ENCODE results near the gene ASIC4. TPM values are rescaled to one million over a fixed set of nuclear protein-coding genes. Genes with fewer than 3 reads are reported as not detected.

ASIC4 gene
- total and polyA plus RNA-seq, 2 of the 13 experiments (the other 11 are each of a cell fraction or from before 2014, with no cell fraction given): 0.03 TPM; not detected in 1

DNA sequence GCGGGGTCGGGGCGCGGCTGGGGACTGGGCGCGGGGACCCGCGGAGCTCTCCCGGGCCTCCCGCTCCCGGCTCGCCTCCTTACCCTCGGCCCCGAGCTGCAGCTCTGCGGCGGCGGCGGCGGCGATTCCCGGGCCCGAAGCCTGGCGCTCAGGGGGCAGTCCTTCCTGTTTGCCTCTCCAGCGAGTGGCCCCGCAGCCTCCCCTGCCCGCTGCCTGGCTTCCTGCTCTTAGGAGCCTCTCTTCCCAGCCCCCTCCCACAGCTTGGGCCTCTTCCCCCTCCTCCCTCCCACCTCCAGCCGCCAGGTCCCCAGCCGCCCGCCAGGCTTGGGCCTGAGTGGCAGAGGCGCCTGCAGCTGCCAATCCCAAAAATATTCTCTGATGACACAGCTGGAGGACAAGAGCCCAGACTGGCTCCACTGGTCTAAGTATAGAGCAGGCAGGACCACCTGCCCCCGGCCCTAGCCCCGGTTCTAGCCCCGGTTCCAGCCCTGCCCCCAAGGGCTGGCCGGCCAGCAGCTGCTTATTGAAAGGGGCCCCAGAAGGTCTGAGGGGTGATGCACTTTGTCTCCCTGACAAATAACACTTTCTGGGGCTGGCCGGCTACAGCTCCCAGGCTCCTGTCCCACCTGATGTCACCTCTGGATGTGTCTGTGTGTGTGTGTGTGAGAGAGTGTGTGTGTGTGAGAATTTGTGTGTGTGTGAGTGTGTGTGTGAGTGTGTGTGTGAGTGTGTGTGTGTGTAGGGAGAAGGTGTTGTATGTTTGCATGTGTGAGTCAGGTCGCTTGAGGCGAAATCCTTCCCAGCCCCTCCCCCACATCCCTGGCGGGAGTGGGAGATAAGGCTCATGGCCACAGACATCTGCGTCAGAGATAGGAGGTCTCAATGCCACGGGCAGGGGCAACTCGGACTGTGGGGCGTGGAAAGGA, 57.3 kb downstream of the ASIC4 start, which contains the start of gene OBSL1 (continued):
- TF ChIP-seq, protein P1, sequence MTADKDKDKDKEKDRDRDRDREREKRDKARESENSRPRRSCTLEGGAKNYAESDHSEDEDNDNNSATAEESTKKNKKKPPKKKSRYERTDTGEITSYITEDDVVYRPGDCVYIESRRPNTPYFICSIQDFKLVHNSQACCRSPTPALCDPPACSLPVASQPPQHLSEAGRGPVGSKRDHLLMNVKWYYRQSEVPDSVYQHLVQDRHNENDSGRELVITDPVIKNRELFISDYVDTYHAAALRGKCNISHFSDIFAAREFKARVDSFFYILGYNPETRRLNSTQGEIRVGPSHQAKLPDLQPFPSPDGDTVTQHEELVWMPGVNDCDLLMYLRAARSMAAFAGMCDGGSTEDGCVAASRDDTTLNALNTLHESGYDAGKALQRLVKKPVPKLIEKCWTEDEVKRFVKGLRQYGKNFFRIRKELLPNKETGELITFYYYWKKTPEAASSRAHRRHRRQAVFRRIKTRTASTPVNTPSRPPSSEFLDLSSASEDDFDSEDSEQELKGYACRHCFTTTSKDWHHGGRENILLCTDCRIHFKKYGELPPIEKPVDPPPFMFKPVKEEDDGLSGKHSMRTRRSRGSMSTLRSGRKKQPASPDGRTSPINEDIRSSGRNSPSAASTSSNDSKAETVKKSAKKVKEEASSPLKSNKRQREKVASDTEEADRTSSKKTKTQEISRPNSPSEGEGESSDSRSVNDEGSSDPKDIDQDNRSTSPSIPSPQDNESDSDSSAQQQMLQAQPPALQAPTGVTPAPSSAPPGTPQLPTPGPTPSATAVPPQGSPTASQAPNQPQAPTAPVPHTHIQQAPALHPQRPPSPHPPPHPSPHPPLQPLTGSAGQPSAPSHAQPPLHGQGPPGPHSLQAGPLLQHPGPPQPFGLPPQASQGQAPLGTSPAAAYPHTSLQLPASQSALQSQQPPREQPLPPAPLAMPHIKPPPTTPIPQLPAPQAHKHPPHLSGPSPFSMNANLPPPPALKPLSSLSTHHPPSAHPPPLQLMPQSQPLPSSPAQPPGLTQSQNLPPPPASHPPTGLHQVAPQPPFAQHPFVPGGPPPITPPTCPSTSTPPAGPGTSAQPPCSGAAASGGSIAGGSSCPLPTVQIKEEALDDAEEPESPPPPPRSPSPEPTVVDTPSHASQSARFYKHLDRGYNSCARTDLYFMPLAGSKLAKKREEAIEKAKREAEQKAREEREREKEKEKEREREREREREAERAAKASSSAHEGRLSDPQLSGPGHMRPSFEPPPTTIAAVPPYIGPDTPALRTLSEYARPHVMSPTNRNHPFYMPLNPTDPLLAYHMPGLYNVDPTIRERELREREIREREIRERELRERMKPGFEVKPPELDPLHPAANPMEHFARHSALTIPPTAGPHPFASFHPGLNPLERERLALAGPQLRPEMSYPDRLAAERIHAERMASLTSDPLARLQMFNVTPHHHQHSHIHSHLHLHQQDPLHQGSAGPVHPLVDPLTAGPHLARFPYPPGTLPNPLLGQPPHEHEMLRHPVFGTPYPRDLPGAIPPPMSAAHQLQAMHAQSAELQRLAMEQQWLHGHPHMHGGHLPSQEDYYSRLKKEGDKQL (CRISPR knock-in tag; IDR thresholded peaks at IDR 0.05; ENCODE audit: low read depth): 0 out of 2 replicates have a peak, but pooled peaks have one; percentile 17
- TF ChIP-seq TMF1 (CRISPR knock-in tag; IDR thresholded peaks at IDR 0.05; ENCODE audit: low read depth): no peak; the same call in 1 of the 2 replicates
- peak; percentile 58 for TF ChIP-seq ESRRA (CRISPR knock-in tag; IDR thresholded peaks at IDR 0.05; ENCODE audit: low read depth)
- TF ChIP-seq HOMEZ (CRISPR knock-in tag; IDR thresholded peaks at IDR 0.05; ENCODE audit: low read depth): no peak
- peak; percentile 58; the same call in 1 of the 2 replicates for TF ChIP-seq GZF1 (CRISPR knock-in tag; IDR thresholded peaks at IDR 0.05)
- 0 out of 2 replicates have a peak, but pooled peaks have one; percentile 42 for TF ChIP-seq ARHGAP35 (CRISPR knock-in tag; IDR thresholded peaks at IDR 0.05; ENCODE audit: borderline replicate concordance)
- peak; percentile 52; the same call in 1 of the 2 replicates for TF ChIP-seq ARID5B (CRISPR knock-in tag; IDR thresholded peaks at IDR 0.05)
- TF ChIP-seq RFXANK (CRISPR knock-in tag; IDR thresholded peaks at IDR 0.05): no peak
- TF ChIP-seq ZNF615 (CRISPR knock-in tag; IDR thresholded peaks at IDR 0.05; ENCODE audit: borderline replicate concordance): 0 out of 2 replicates have a peak, but pooled peaks have one; percentile 70
- no peak for TF ChIP-seq ZNF367 (CRISPR knock-in tag; IDR thresholded peaks at IDR 0.05; ENCODE audit: borderline replicate concordance)
- TF ChIP-seq ZNF747 (CRISPR knock-in tag; IDR thresholded peaks at IDR 0.05; ENCODE audit: borderline replicate concordance): peak; percentile 81
- TF ChIP-seq ZNF512B (CRISPR knock-in tag; IDR thresholded peaks at IDR 0.05; ENCODE audit: borderline replicate concordance): no peak
- no peak for TF ChIP-seq ZNF546 (CRISPR knock-in tag; conservative IDR thresholded peaks at IDR 0.05)

Measured in HepG2 (cell line).